GM23338 (cell line): ENCODE results near the gene HCFC1. TPM values are rescaled to one million over a fixed set of nuclear protein-coding genes. Genes with fewer than 3 reads are reported as not detected.

ENCODE experiments used
- ATAC-seq: fragments of 200-7000 bp; cut with Tn5 transposase; 3 replicates; pipeline ENCODE4 v1.9.1; 2020
- DNase-seq: peaks from one replicate; pipeline ENCODE4 v3.0.0-alpha.2; 2015; ENCODE audit warnings: low spot score
- H2AFZ ChIP-seq: fragments of 200-600 bp; sonication (generic); 2 replicates; pipeline ENCODE4 v1.8.0; 2016; ENCODE audit warnings: antibody characterized with exemption, mild to moderate bottlenecking, moderate library complexity
- H3F3A ChIP-seq: fragments of 200-600 bp; sonication (generic); replicated peaks from 2 replicates; pipeline ENCODE4 v1.8.0; 2017; ENCODE audit warnings: antibody characterized with exemption, mixed run types, low read depth
- H3K27ac ChIP-seq: fragments of 200-600 bp; sonication (generic); 2 replicates; pipeline ENCODE4 v1.6.1; 2016; ENCODE audit warnings: low read depth
- H3K27me3 ChIP-seq: fragments of 200-600 bp; sonication (generic); 2 replicates; pipeline ENCODE4 v1.8.0; 2016; ENCODE audit warnings: mild to moderate bottlenecking, mixed run types, moderate library complexity; ENCODE audit not compliant: insufficient read depth
- H3K36me3 ChIP-seq: fragments of 200-600 bp; sonication (generic); 2 replicates; pipeline ENCODE4 v1.8.0; 2016; ENCODE audit warnings: mild to moderate bottlenecking; ENCODE audit not compliant: insufficient read depth
- H3K4me1 ChIP-seq: fragments of 200-600 bp; sonication (generic); 2 replicates; pipeline ENCODE4 v1.8.0; 2016; ENCODE audit warnings: mild to moderate bottlenecking, moderate library complexity; ENCODE audit not compliant: insufficient read depth
- H3K4me2 ChIP-seq: fragments of 200-600 bp; sonication (generic); 2 replicates; pipeline ENCODE4 v1.7.1; 2017; ENCODE audit warnings: mixed run types
- H3K4me3 ChIP-seq: fragments of 200-600 bp; sonication (generic); 2 replicates; pipeline ENCODE4 v1.6.1; 2016; ENCODE audit warnings: mixed run types
- H3K79me2 ChIP-seq: fragments of 200-600 bp; sonication (generic); replicated peaks from 2 replicates; pipeline ENCODE4 v1.8.0; 2017; ENCODE audit warnings: mild to moderate bottlenecking; ENCODE audit not compliant: insufficient read depth
- H3K9me2 ChIP-seq: fragments of 200-600 bp; sonication (generic); 2 replicates; pipeline ENCODE4 v1.8.0; 2017; ENCODE audit not compliant: insufficient read depth
- H4K20me1 ChIP-seq: fragments of 200-600 bp; sonication (generic); replicated peaks from 2 replicates; pipeline ENCODE4 v1.8.0; 2017; ENCODE audit warnings: mild to moderate bottlenecking; ENCODE audit not compliant: insufficient read depth
- H3K27ac Mint-ChIP-seq: 2 replicates; pipeline ENCODE4 v1.8.0; 2020; ENCODE audit warnings: inconsistent platforms, mild to moderate bottlenecking, moderate library complexity, mixed read lengths
- H3K27me3 Mint-ChIP-seq: 3 replicates; pipeline ENCODE4 v1.8.0; 2022; ENCODE audit warnings: low read depth, mild to moderate bottlenecking, moderate library complexity, mixed read lengths, inconsistent platforms; ENCODE audit not compliant: insufficient read depth, poor library complexity
- H3K36me3 Mint-ChIP-seq: 3 replicates; pipeline ENCODE4 v1.8.0; 2021; ENCODE audit warnings: low read depth, mild to moderate bottlenecking, inconsistent platforms, moderate library complexity, mixed read lengths
- H3K4me1 Mint-ChIP-seq: 3 replicates; pipeline ENCODE4 v1.8.0; 2020; ENCODE audit warnings: mild to moderate bottlenecking, inconsistent platforms, mixed read lengths
- H3K4me3 Mint-ChIP-seq: 3 replicates; pipeline ENCODE4 v1.8.0; 2021; ENCODE audit warnings: moderate library complexity, mild to moderate bottlenecking, inconsistent platforms, mixed read lengths
- H3K9me3 Mint-ChIP-seq: 3 replicates; pipeline ENCODE4 v1.8.0; 2020; ENCODE audit warnings: moderate library complexity, mild to moderate bottlenecking, inconsistent platforms, mixed read lengths
- CREB1 ChIP-seq: fragments of 250-450 bp; sonication (Bioruptor Pico); IDR thresholded peaks from 2 replicates; pipeline ENCODE4 v1.5.0; 2020; ENCODE audit warnings: low read depth, mild to moderate bottlenecking, moderate library complexity
- EZH2 ChIP-seq: fragments of 200-600 bp; sonication (generic); IDR thresholded peaks from one replicate; pipeline ENCODE4 v1.8.0; 2017; ENCODE audit warnings: antibody characterized with exemption, mild to moderate bottlenecking, low read depth; ENCODE audit not compliant: unreplicated experiment
- JUNB ChIP-seq: IDR thresholded peaks from one replicate; pipeline ENCODE4 v1.6.1; 2016; ENCODE audit warnings: antibody characterized with exemption; ENCODE audit not compliant: unreplicated experiment
- NANOG ChIP-seq: IDR thresholded peaks from 2 replicates; pipeline ENCODE4 v1.6.1; 2016; ENCODE audit warnings: antibody characterized with exemption, borderline replicate concordance
- POLR2AphosphoS5 ChIP-seq: IDR thresholded peaks from 2 replicates; pipeline ENCODE4 v1.6.1; 2016; ENCODE audit warnings: antibody characterized with exemption, low read depth
- polyA plus RNA-seq: library from polyadenylated mRNA; unstranded; fragments of >200 nt; fragmentation: Nextera tagmentation; extraction: Ambion mirVana; gene quantifications from 2 replicates; pipeline ENCODE4 v1.2.1, GENCODE V29; 2016
- total RNA-seq: library from RNA; depleted of rRNA; stranded (reverse); fragments of >200 nt; shearing (Covaris generic); gene quantifications from 2 replicates; pipeline ENCODE4 v1.2.3, GENCODE V29; 2014
- TF ChIP-seq, protein P1 (sequence below): fragments of 250-450 bp; sonication (Bioruptor Pico); IDR thresholded peaks from 2 replicates; pipeline ENCODE4 v1.5.0; 2020; ENCODE audit warnings: mild to moderate bottlenecking, moderate library complexity
- TF ChIP-seq, protein P2 (sequence below): IDR thresholded peaks from 2 replicates; pipeline ENCODE4 v1.6.1; 2016; ENCODE audit warnings: antibody characterized with exemption

HCFC1 gene
- total and polyA plus RNA-seq, 2 experiments from 2014 or later = 33.0 to 188 TPM

DNA sequence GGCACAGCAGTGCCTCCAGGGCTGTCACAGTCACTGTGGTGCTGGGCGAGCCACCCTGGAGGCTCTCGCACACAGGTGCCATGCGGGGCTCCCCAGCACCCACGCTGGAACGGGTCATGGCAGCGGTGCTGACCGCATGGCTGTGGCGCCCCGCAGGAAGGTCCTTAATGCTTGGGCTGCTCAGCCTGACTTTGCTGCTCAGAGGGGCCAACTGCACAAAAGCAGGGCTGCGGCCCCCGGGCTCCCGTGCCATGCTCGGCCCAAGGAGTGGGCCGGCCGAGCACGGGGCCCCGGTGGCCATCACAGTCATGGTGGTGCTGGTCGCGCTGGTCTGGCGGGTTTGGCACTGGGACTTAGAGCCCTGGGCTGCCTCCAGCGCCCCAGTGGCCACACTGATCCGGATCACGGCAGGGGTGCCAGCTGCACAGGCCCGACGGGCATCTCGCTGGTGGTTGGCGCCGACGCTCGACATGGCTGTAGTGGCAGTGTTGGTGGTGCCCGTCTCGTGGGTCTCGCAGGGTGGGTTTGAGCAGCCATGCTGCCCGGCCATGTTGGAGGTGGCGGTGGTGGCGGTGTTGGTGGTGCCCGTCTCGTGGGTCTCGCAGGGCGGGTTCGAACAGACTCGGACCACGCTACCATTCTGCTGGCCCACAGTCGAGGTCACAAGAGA, 16.9 kb downstream of the HCFC1 start (continued):
- TF ChIP-seq, protein P1, sequence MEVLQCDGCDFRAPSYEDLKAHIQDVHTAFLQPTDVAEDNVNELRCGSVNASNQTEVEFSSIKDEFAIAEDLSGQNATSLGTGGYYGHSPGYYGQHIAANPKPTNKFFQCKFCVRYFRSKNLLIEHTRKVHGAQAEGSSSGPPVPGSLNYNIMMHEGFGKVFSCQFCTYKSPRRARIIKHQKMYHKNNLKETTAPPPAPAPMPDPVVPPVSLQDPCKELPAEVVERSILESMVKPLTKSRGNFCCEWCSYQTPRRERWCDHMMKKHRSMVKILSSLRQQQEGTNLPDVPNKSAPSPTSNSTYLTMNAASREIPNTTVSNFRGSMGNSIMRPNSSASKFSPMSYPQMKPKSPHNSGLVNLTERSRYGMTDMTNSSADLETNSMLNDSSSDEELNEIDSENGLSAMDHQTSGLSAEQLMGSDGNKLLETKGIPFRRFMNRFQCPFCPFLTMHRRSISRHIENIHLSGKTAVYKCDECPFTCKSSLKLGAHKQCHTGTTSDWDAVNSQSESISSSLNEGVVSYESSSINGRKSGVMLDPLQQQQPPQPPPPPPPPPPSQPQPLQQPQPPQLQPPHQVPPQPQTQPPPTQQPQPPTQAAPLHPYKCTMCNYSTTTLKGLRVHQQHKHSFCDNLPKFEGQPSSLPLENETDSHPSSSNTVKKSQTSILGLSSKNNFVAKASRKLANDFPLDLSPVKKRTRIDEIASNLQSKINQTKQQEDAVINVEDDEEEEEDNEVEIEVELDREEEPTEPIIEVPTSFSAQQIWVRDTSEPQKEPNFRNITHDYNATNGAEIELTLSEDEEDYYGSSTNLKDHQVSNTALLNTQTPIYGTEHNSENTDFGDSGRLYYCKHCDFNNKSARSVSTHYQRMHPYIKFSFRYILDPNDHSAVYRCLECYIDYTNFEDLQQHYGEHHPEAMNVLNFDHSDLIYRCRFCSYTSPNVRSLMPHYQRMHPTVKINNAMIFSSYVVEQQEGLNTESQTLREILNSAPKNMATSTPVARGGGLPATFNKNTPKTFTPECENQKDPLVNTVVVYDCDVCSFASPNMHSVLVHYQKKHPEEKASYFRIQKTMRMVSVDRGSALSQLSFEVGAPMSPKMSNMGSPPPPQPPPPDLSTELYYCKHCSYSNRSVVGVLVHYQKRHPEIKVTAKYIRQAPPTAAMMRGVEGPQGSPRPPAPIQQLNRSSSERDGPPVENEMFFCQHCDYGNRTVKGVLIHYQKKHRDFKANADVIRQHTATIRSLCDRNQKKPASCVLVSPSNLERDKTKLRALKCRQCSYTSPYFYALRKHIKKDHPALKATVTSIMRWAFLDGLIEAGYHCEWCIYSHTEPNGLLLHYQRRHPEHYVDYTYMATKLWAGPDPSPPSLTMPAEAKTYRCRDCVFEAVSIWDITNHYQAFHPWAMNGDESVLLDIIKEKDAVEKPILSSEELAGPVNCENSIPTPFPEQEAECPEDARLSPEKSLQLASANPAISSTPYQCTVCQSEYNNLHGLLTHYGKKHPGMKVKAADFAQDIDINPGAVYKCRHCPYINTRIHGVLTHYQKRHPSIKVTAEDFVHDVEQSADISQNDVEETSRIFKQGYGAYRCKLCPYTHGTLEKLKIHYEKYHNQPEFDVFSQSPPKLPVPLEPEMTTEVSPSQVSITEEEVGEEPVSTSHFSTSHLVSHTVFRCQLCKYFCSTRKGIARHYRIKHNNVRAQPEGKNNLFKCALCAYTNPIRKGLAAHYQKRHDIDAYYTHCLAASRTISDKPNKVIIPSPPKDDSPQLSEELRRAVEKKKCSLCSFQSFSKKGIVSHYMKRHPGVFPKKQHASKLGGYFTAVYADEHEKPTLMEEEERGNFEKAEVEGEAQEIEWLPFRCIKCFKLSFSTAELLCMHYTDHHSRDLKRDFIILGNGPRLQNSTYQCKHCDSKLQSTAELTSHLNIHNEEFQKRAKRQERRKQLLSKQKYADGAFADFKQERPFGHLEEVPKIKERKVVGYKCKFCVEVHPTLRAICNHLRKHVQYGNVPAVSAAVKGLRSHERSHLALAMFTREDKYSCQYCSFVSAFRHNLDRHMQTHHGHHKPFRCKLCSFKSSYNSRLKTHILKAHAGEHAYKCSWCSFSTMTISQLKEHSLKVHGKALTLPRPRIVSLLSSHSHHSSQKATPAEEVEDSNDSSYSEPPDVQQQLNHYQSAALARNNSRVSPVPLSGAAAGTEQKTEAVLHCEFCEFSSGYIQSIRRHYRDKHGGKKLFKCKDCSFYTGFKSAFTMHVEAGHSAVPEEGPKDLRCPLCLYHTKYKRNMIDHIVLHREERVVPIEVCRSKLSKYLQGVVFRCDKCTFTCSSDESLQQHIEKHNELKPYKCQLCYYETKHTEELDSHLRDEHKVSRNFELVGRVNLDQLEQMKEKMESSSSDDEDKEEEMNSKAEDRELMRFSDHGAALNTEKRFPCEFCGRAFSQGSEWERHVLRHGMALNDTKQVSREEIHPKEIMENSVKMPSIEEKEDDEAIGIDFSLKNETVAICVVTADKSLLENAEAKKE (CRISPR knock-in tag) = no peak
- TF ChIP-seq NANOG (no peak), EZH2 (no peak)

DNA sequence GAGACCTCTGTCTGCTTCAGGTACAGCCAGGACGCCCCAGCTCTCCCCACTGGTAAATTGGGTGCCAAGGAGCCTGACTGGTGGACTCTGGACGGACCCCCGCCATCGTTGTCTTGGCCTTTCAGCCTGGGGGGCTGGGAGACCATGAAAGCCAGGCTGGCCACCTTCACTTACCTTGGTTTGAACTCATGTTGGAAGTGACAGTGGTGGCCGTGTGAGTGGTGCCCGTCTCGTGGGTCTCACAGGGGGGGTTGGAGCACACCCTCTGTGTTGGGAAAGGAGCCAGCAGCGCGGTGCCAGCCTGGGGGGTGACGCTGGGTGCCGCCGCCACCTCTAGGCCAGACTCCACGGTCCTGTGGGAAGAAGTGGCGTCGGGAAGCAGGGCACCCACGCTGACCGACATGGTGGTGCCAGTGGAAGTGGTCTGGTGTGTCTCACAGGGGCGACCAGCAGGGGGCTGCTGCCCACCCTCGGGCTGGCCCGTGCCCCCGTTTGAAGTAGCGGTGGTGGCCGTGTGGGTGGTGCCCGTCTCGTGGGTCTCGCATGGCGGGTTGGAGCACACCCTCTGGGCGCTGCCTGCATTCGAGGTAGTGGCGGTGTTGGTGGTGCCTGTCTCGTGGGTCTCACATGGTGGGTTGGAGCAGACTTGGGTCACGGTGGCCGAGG, 17.6 kb downstream of the HCFC1 start:
- DNase-seq (no peak), ATAC-seq (no peak)
- no peaks in the 10 kb centered on the region; the same call in 1 of the 2 replicates for H3K36me3 ChIP-seq
- H3K9me2 ChIP-seq = no peaks in the 10 kb centered on the region
- no peaks in the 10 kb centered on the region for H3K79me2 ChIP-seq
- no peak overlapping the region for H3K27ac ChIP-seq
- Mint-ChIP-seq H3K4me3 (no peak overlapping the region), H3K36me3 (peaks cover 78% of the 10 kb centered on the region), H3K27me3 (no peaks in the 10 kb centered on the region), H3K4me1 (peaks cover 7% of the 10 kb centered on the region; the same call in 1 of the 3 replicates), H3K9me3 (no peaks in the 10 kb centered on the region), H3K27ac (no peak overlapping the region)
- H3K4me2 ChIP-seq = no peak overlapping the region
- no peaks in the 10 kb centered on the region for H3K27me3 ChIP-seq
- no peaks in the 10 kb centered on the region for H4K20me1 ChIP-seq
- H3K4me1 ChIP-seq = no peaks in the 10 kb centered on the region
- no peaks in the 10 kb centered on the region for H3F3A ChIP-seq
- H2AFZ ChIP-seq = no peak overlapping the region
- H3K4me3 ChIP-seq = no peak overlapping the region
- TF ChIP-seq, protein P1 (CRISPR knock-in tag) = no peak
- TF ChIP-seq, protein P2, sequence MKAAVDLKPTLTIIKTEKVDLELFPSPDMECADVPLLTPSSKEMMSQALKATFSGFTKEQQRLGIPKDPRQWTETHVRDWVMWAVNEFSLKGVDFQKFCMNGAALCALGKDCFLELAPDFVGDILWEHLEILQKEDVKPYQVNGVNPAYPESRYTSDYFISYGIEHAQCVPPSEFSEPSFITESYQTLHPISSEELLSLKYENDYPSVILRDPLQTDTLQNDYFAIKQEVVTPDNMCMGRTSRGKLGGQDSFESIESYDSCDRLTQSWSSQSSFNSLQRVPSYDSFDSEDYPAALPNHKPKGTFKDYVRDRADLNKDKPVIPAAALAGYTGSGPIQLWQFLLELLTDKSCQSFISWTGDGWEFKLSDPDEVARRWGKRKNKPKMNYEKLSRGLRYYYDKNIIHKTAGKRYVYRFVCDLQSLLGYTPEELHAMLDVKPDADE = no peak
- TF ChIP-seq JUNB (no peak), POLR2AphosphoS5 (no peak), CREB1 (CRISPR knock-in tag) (no peak)
